HG03025 (cell line): ENCODE measurements around the gene RBBP8NL.

Source experiments
- ATAC-seq: cut with Tn5 transposase; IDR thresholded peaks from one replicate; pipeline ENCODE4 v1.9.1; 2021; ENCODE audit warnings: mild to moderate bottlenecking, moderate library complexity; ENCODE audit not compliant: unreplicated experiment, low FRiP score

The RBBP8NL gene

GRCh38 chr20:62409931-62410745, 17.2 kb downstream of the RBBP8NL start:
- no peak for ATAC-seq

GRCh38 chr20:62409086-62409853, 18.1 kb downstream of the RBBP8NL start:
- no peak for ATAC-seq

- ATAC-seq = no peak
Observed at GRCh38 chr20:62408640-62409039, 18.7 kb downstream of the RBBP8NL start.

GRCh38 chr20:62408055-62408454, 19.3 kb downstream of the RBBP8NL start:
- no peak for ATAC-seq

- ATAC-seq = peak; percentile 82
Observed at GRCh38 chr20:62407221-62407992, 19.9 kb downstream of the RBBP8NL start, which contains the start of gene CABLES2. Gene CABLES2, minus strand, starts transcription at chr20:62407285. Its CDS starts 9 bp downstream, at chr20:62407276.

- ATAC-seq = no peak
Observed at GRCh38 chr20:62406635-62407176, 20.6 kb downstream of the RBBP8NL start.

GRCh38 chr20:62405981-62406513, 21.3 kb downstream of the RBBP8NL start:
- ATAC-seq = no peak

- ATAC-seq = no peak
Observed at GRCh38 chr20:62405108-62405980, 22.0 kb downstream of the RBBP8NL start.

GRCh38 chr20:62404761-62405107, 22.6 kb downstream of the RBBP8NL start:
- no peak for ATAC-seq

GRCh38 chr20:62404112-62404665, 23.1 kb downstream of the RBBP8NL start:
- ATAC-seq = no peak

- no peak for ATAC-seq
Observed at GRCh38 chr20:62403331-62403730, 24.0 kb downstream of the RBBP8NL start.

- no peak for ATAC-seq
Observed at GRCh38 chr20:62402456-62403150, 24.7 kb downstream of the RBBP8NL start.

GRCh38 chr20:62401331-62401779, 26.0 kb downstream of the RBBP8NL start:
- no peak for ATAC-seq

GRCh38 chr20:62400541-62400940, 26.8 kb downstream of the RBBP8NL start:
- ATAC-seq = no peak

GRCh38 chr20:62400021-62400420, 27.3 kb downstream of the RBBP8NL start:
- ATAC-seq = no peak

GRCh38 chr20:62398120-62398821, 29.1 kb downstream of the RBBP8NL start:
- no peak for ATAC-seq

GRCh38 chr20:62396367-62397239, 30.7 kb downstream of the RBBP8NL start:
- ATAC-seq = no peak
